ENCODE measurements around the gene VCX3A.
"Not testable (repeated sequence)": the region's sequence is repeated elsewhere in the genome, so short reads cannot be mapped to it uniquely, and the experiment has no call there.

DNA sequence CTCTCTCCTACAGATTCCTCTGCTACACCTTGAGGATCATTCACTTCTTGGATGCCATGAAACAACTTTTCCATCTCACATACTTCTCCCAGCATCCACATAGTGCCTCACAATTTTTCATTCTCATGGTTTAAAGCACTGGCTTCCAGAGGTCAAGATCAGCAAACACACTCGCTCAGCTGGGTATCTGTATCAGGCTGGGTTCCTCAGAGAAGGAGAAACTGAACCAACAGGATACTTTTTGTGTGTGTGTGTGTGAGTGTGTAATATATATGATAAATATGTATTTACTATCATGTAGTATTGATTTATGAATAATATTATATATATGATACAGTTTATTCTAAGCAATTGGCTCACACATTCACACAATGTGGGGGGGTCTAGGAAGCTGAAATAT is at the start of gene VCX3A:
- not testable (repeated sequence) for TF ChIP-seq ARNTL (CRISPR knock-in tag; IDR thresholded peaks at IDR 0.05; ENCODE audit: borderline replicate concordance, low read depth); ZNF8 (CRISPR knock-in tag; IDR thresholded peaks at IDR 0.05); GLIS3 (CRISPR knock-in tag; IDR thresholded peaks at IDR 0.05)
